Fibroblast of the aortic adventitia (primary cell): ENCODE measurements around the gene KCNE1. TPM values are rescaled to one million over a fixed set of nuclear protein-coding genes. Genes with fewer than 3 reads are reported as not detected.

Experiments used
- small RNA-seq: library from RNA; depleted of rRNA; stranded (forward); fragments of <200 nt; gene quantifications from one replicate; pipeline ENCODE3, GENCODE V24; 2012
- total RNA-seq: library from RNA; depleted of rRNA; stranded (reverse); fragments of >200 nt; gene quantifications from 2 replicates; pipeline ENCODE4 v1.2.3, GENCODE V29; 2012; ENCODE audit warnings: low replicate concordance

KCNE1 gene
- total RNA-seq, 1 donor: 0.09 TPM

Small RNAs within 50 kb of the gene (small RNA-seq; reads per million reads assigned to genes)
- gene RF00614: not detected

Other genes with a start within 250 kb of the KCNE1 start
- not detected in 2 replicates for gene KCNE2, start 148.2 kb downstream of the KCNE1 start, total RNA-seq
- gene SMIM11, start 136.7 kb downstream of the KCNE1 start, total RNA-seq: 1.9 and 6.5 TPM in 2 replicates
- 0.90 TPM in 1 of 2 replicates, not detected in the other for gene SMIM34, start 88.3 kb downstream of the KCNE1 start, total RNA-seq
- 30.5 and 39.7 TPM in 2 replicates for gene RCAN1, start 102.9 kb upstream of the KCNE1 start, total RNA-seq
- gene CLIC6, start 156.8 kb upstream of the KCNE1 start, total RNA-seq: 0.18 TPM in 1 of 2 replicates, not detected in the other